A172 (cell line): Measurements from ENCODE around the gene WNT7B. TPM values are rescaled to one million over a fixed set of nuclear protein-coding genes. Genes with fewer than 3 reads are reported as not detected.

ENCODE experiments used
- DNase-seq: peaks from one replicate; pipeline ENCODE4 v3.0.0-alpha.2; 2015; ENCODE audit warnings: low spot score
- total RNA-seq: library from RNA; depleted of rRNA; stranded (reverse); fragments of >200 nt; shearing (Covaris generic); gene quantifications from 2 replicates; pipeline ENCODE4 v1.2.3, GENCODE V29; 2014

The WNT7B gene
- total RNA-seq, 1 experiment from 2014 or later = 4.5 TPM

- DNase-seq = no peak
These were observed 4.7 kb downstream of the WNT7B start for GRCh38 chr22:45972091-45972888.

GRCh38 chr22:45971408-45972028 lies 5.4 kb downstream of the WNT7B start:
- no peak for DNase-seq

GRCh38 chr22:45970705-45971407 lies 6.1 kb downstream of the WNT7B start:
- DNase-seq = no peak

- no peak for DNase-seq
These were observed 7.0 kb downstream of the WNT7B start for GRCh38 chr22:45969801-45970470.

GRCh38 chr22:45969414-45969799 lies 7.6 kb downstream of the WNT7B start:
- no peak for DNase-seq

GRCh38 chr22:45968751-45969413 lies 8.1 kb downstream of the WNT7B start:
- DNase-seq = peak; percentile 87

- DNase-seq = peak; percentile 68
These were observed 8.8 kb downstream of the WNT7B start for GRCh38 chr22:45968003-45968650.

- no peak for DNase-seq
These were observed 10.0 kb downstream of the WNT7B start for GRCh38 chr22:45966895-45967365.

- DNase-seq = peak; percentile 39
These were observed 10.6 kb downstream of the WNT7B start for GRCh38 chr22:45966320-45966894.

- no peak for DNase-seq
These were observed 11.4 kb downstream of the WNT7B start for GRCh38 chr22:45965563-45965962.

- DNase-seq = no peak
These were observed 11.9 kb downstream of the WNT7B start for GRCh38 chr22:45964926-45965527.

GRCh38 chr22:45964372-45964771 lies 12.6 kb downstream of the WNT7B start:
- no peak for DNase-seq

- DNase-seq = no peak
These were observed 13.1 kb downstream of the WNT7B start for GRCh38 chr22:45963821-45964220.

GRCh38 chr22:45962756-45963324 lies 14.1 kb downstream of the WNT7B start:
- no peak for DNase-seq

- no peak for DNase-seq
These were observed 14.6 kb downstream of the WNT7B start for GRCh38 chr22:45962434-45962718.

- no peak for DNase-seq
These were observed 15.1 kb downstream of the WNT7B start for GRCh38 chr22:45961679-45962433.

- no peak for DNase-seq
These were observed 16.2 kb downstream of the WNT7B start for GRCh38 chr22:45960477-45961386.
